GM20000 (cell line): ENCODE measurements around the gene UVSSA.
A peak's percentile ranks its signal among the peaks of the same experiment; 100 is the strongest.

ENCODE experiments used
- DNase-seq: peaks from one replicate; pipeline ENCODE4 v3.0.0; 2012; ENCODE audit warnings: low spot score
- TF ChIP-seq, protein P1 (sequence below): IDR thresholded peaks from 2 replicates; pipeline ENCODE4 v1.5.1; 2012; ENCODE audit warnings: mild to moderate bottlenecking, control low read depth; ENCODE audit errors: extremely low read depth, missing control alignments

UVSSA gene

DNA sequence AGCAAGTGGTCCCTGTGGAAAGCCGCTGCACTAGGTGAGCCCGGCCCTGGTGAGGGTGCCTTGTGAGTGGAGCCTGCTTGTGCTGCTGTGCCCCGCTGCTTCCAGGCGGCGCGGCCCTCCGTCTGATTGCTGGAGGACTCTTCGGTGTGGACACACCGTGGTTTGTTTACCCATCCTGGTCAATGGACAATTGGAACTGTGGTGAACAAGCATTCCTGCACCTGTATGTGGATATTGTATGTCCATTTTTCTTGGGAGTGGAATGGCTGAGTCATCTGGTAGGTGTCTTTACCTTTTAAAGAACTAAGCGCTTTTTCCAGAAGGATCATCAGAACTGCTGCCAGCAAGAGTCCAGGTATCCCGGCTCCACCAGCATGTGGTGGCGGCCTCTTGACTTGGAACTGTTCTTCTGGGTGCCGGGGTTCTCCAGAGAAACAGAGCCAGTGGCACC, 41.7 kb upstream of the UVSSA start:
- TF ChIP-seq, protein P1, sequence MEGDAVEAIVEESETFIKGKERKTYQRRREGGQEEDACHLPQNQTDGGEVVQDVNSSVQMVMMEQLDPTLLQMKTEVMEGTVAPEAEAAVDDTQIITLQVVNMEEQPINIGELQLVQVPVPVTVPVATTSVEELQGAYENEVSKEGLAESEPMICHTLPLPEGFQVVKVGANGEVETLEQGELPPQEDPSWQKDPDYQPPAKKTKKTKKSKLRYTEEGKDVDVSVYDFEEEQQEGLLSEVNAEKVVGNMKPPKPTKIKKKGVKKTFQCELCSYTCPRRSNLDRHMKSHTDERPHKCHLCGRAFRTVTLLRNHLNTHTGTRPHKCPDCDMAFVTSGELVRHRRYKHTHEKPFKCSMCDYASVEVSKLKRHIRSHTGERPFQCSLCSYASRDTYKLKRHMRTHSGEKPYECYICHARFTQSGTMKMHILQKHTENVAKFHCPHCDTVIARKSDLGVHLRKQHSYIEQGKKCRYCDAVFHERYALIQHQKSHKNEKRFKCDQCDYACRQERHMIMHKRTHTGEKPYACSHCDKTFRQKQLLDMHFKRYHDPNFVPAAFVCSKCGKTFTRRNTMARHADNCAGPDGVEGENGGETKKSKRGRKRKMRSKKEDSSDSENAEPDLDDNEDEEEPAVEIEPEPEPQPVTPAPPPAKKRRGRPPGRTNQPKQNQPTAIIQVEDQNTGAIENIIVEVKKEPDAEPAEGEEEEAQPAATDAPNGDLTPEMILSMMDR: no peak
- DNase-seq: no peak

DNA sequence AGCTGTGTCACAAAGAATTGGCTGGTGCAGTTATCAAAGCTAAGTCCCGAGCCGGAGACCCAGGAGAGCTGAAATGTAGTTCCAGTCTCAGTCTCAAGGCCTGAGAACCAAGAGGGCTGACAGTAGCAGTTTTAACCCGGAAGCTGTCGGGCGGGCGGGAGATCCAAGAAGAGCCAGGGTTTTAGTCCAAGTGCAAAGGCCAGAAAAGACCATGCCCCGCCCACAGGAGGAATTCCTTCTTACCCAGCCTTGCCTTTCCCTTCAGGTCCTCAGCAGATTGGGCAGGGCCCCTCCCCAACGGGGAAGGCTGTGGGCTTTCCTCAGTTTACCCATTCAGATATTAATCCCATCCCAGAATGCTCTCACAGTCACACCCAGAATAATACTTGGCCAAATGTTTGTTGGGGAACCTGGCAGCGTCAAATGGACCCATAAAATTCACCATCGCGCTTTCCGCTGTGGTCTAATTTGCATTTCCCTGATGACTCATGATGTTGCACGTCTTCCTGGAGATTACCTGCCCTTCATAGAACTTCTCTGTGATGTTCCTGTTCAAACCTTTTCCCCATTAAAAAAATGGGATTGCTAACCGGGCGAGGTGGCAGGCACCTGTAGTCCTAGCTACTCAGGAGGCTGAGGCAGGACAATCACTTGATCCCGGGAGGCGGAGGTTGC, 41.1 kb upstream of the UVSSA start:
- DNase-seq: no peak
- TF ChIP-seq, protein P1: no peak

DNA sequence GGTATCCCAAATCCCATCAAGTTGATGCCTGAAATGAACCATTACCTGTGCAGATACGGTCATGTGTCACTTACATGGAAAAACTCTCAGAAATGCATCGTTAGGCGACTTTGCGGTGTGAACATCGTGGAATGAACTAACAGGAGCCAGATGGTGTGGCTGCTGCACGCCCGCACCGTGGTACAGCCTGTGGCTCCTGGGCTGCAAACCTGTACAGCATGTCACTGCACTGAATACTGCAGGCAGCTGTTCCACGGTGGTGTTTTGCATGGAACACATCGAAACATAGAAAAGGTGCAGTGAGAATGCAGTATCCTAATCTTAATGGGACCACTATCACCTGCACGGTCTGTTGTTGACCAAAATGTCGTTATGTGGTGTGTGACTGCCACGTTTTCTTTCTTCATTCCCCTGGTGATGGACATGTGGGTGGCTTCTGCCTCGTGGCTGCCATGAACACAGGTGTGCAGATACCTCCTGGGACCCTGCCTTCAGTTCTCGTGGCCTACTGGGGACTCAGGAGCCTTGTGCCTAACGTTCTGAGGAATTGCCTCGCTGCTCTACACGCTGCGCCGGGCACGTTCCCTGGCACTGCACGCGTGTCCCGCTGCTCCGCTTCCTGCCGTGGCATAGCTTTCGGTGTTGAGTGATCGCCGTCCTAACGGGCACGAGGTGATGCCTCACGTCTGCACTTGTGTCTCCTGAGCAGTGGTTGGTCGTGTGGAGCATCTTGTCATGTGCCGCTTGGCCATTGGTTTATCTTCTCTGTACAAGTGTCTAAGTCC, 38.9 kb upstream of the UVSSA start:
- TF ChIP-seq, protein P1: no peak
- no peak for DNase-seq

DNA sequence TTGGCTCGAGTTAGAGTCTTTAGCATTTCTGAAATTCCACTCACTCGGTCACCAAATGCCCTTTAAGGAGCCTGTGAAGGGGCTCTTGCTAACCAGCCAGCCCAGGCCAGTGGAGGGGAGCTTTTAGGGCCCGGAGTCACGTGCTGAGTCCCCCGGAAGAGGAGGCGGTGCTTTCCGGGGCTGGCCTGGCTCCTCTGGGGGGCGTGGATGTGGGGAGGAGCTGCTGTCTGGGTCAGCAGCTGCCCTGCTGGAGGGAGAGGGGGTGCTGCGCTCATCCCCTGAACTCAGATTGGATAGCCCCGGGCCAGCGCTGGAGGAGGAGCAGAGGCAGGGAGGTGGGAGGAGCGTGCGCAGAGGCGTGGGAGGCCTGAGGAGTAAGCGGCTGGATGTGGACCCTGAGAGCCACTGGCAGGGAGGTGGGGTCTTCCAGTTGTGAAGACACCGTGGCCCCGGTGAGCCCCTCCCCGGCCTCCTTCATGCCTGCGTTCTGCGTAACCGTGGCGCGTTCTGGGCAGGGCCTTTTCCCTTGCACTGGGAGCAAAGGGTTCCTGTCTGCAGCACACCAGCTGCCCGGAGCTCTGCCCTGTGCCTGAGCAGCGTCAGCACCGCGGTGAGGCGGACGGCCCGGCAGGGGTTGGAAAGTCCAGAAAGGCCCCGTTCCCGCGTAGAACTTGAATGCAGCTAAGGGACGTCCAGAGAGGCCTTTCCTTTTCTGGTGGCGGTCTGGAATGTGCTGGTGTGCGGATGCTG, 37.6 kb upstream of the UVSSA start:
- DNase-seq: peak; percentile 96
- TF ChIP-seq, protein P1: no peak

DNA sequence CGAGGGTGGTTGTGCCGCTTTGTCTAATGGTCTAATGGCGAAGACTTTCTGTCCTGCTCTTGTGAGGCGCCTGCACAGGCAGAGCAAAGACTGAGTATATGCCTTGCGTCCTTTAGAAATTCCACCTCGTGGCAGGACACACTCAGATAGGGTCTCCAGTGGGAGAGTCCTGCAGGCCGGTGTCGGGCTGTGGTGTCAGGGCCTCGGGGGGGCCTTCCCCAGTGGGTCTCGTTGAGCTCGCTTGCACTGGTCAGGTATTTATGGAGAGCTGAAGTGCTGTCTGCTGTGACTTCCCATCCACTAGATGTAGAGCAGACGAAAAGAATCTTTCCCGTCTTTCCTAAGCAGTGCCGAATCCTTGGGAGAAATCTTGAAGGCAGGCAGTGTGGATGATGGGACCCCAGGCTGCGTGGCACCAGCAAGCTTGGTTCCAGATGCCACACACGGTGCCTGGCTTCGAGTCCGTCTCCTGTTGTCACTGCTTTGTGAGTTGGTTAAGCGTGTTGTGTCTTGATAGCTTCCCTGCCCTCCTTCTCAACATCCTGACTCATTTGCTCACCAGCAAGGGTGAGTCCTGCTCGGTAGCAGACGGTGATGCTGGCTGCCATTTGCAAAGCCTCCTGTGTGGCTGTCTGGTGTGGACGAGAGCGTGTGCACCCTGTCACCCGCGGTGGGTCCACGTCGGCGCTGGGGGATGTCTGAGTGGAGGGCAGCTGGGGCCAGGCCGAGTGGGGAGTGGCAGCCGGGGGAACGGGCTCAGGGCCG, 36.8 kb upstream of the UVSSA start:
- TF ChIP-seq, protein P1: no peak
- DNase-seq: no peak

DNA sequence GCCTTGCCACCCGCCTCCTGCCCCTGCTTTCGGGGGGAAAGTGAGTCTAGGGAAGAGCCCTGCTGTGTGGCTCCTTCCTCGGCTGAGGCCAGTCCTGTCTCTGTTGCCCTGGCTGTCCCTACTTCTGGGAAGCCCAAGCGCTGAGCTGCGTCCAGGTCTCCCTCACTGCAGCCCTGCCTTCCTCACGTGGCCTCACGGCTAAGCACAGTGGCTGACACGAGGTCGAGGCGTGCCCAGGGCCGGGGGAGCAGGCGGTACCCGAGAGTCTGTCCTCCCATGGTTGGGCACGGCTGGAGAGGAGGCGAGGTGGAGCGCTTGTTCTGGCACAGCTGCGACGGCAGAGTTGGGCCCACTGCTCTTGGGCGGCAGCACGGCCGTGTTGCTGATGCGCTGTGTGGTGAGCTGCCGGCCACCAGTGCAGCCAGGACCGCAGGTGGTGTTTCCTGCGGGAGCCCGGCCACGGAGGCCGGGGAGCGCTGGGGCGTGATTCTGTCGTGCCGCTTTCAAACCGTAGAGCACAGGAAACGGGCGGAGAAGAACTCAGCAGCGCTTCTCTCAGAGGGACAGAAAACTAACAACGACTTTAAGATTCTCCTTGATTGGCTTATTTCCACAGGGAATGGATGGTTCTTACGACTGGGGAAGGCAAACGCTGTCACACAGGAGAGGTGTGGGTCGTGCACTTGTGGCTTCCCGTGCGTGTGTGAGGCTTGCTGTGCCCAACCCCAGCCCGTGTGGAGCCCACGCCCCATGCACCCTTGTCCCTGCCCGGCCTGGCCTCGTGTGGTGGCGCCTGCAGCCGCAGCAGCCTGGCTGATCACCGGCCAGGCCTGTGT, 36.0 kb upstream of the UVSSA start:
- TF ChIP-seq, protein P1: no peak
- DNase-seq: no peak
